Measurements from ENCODE around the gene ARHGAP1. TPM values are rescaled to one million over a fixed set of nuclear protein-coding genes. Genes with fewer than 3 reads are reported as not detected.
"Not testable (repeated sequence)": the region's sequence is repeated elsewhere in the genome, so short reads cannot be mapped to it uniquely, and the experiment has no call there.

Gene ARHGAP1
- total and polyA plus RNA-seq, 9 donors = 14.9 to 49.8 (median 38.0) TPM

- 70% methylated on average over 16 of the region's 19 CpGs for WGBS (ENCODE audit: insufficient coverage)
- Histone ChIP-seq H3K27me3 (ENCODE audit: control insufficient read depth, insufficient read depth, low read length) (no peaks in the 10 kb centered on the region), H3K4me3 (ENCODE audit: low read length) (no peak overlapping the region), H3K27ac (ENCODE audit: low read length) (no peak overlapping the region), H3K9me3 (replicated peaks; ENCODE audit: control insufficient read depth, low read depth, low read length) (no peaks in the 10 kb centered on the region), H3K36me3 (ENCODE audit: control insufficient read depth, insufficient read depth, low read length) (no peaks in the 10 kb centered on the region), H3K4me1 (ENCODE audit: control insufficient read depth, insufficient read depth, low read length) (no peaks in the 10 kb centered on the region)
- no peak for DNase-seq
These were observed 25.2 kb upstream of the ARHGAP1 start for GRCh38 chr11:46725338-46726205.

GRCh38 chr11:46724088-46724487, 23.7 kb upstream of the ARHGAP1 start:
- Histone ChIP-seq H3K9me3 (replicated peaks; ENCODE audit: control insufficient read depth, low read depth, low read length) (no peaks in the 10 kb centered on the region), H3K4me1 (ENCODE audit: control insufficient read depth, insufficient read depth, low read length) (no peaks in the 10 kb centered on the region), H3K27ac (ENCODE audit: low read length) (no peak overlapping the region), H3K27me3 (ENCODE audit: control insufficient read depth, insufficient read depth, low read length) (no peaks in the 10 kb centered on the region), H3K4me3 (ENCODE audit: low read length) (no peak overlapping the region), H3K36me3 (ENCODE audit: control insufficient read depth, insufficient read depth, low read length) (no peaks in the 10 kb centered on the region)
- no peak for DNase-seq
- 48% methylated on average over 8 of the region's 8 CpGs for WGBS (ENCODE audit: insufficient coverage)

GRCh38 chr11:46723359-46723680, 22.9 kb upstream of the ARHGAP1 start:
- no peaks in the 10 kb centered on the region for H3K9me3 ChIP-seq (replicated peaks; ENCODE audit: control insufficient read depth, low read depth, low read length)
- H3K27me3 ChIP-seq (ENCODE audit: control insufficient read depth, insufficient read depth, low read length) = no peaks in the 10 kb centered on the region
- WGBS (ENCODE audit: insufficient coverage) = 84% methylated on average over 4 of the region's 8 CpGs
- no peak for DNase-seq
- H3K4me3 ChIP-seq (ENCODE audit: low read length) = no peak overlapping the region
- no peak overlapping the region for H3K27ac ChIP-seq (ENCODE audit: low read length)
- H3K36me3 ChIP-seq (ENCODE audit: control insufficient read depth, insufficient read depth, low read length) = no peaks in the 10 kb centered on the region
- H3K4me1 ChIP-seq (ENCODE audit: control insufficient read depth, insufficient read depth, low read length) = no peaks in the 10 kb centered on the region

- H3K27me3 ChIP-seq (ENCODE audit: control insufficient read depth, insufficient read depth, low read length) = no peaks in the 10 kb centered on the region
- no peak overlapping the region for H3K27ac ChIP-seq (ENCODE audit: low read length)
- H3K4me1 ChIP-seq (ENCODE audit: control insufficient read depth, insufficient read depth, low read length) = no peaks in the 10 kb centered on the region
- no peaks in the 10 kb centered on the region for H3K36me3 ChIP-seq (ENCODE audit: control insufficient read depth, insufficient read depth, low read length)
- H3K4me3 ChIP-seq (ENCODE audit: low read length) = no peak overlapping the region
- no peaks in the 10 kb centered on the region for H3K9me3 ChIP-seq (replicated peaks; ENCODE audit: control insufficient read depth, low read depth, low read length)
- 96% methylated on average over 11 of the region's 11 CpGs for WGBS (ENCODE audit: insufficient coverage)
- no peak for DNase-seq
These were observed 22.3 kb upstream of the ARHGAP1 start for GRCh38 chr11:46722566-46723358.

GRCh38 chr11:46721286-46721685, 20.9 kb upstream of the ARHGAP1 start:
- 86% methylated on average over 4 of the region's 6 CpGs for WGBS (ENCODE audit: insufficient coverage)
- Histone ChIP-seq H3K9me3 (replicated peaks; ENCODE audit: control insufficient read depth, low read depth, low read length) (no peaks in the 10 kb centered on the region), H3K36me3 (ENCODE audit: control insufficient read depth, insufficient read depth, low read length) (no peaks in the 10 kb centered on the region), H3K4me1 (ENCODE audit: control insufficient read depth, insufficient read depth, low read length) (no peaks in the 10 kb centered on the region), H3K4me3 (ENCODE audit: low read length) (no peak overlapping the region), H3K27ac (ENCODE audit: low read length) (no peak overlapping the region), H3K27me3 (ENCODE audit: control insufficient read depth, insufficient read depth, low read length) (no peaks in the 10 kb centered on the region)
- DNase-seq = no peak

GRCh38 chr11:46719543-46720218, 19.3 kb upstream of the ARHGAP1 start:
- no peaks in the 10 kb centered on the region for H3K27me3 ChIP-seq (ENCODE audit: control insufficient read depth, insufficient read depth, low read length)
- DNase-seq = no peak
- no peaks in the 10 kb centered on the region for H3K9me3 ChIP-seq (replicated peaks; ENCODE audit: control insufficient read depth, low read depth, low read length)
- H3K27ac ChIP-seq (ENCODE audit: low read length) = no peak overlapping the region
- no peak overlapping the region for H3K4me3 ChIP-seq (ENCODE audit: low read length)
- H3K4me1 ChIP-seq (ENCODE audit: control insufficient read depth, insufficient read depth, low read length) = no peaks in the 10 kb centered on the region
- 86% methylated on average over 23 of the region's 25 CpGs for WGBS (ENCODE audit: insufficient coverage)
- H3K36me3 ChIP-seq (ENCODE audit: control insufficient read depth, insufficient read depth, low read length) = no peaks in the 10 kb centered on the region

GRCh38 chr11:46719048-46719542, 18.7 kb upstream of the ARHGAP1 start, which contains the start of gene F2:
F2 (plus strand) TSS chr11:46719213; CDS start chr11:46719236, 23 bp downstream.
- no peak for DNase-seq
- no peak within 1 kb of the TSS for H3K27ac ChIP-seq (ENCODE audit: low read length)
- 72% methylated on average over 7 of the region's 7 CpGs for WGBS (ENCODE audit: insufficient coverage)
- no peaks in the 10 kb centered on the region for H3K9me3 ChIP-seq (replicated peaks; ENCODE audit: control insufficient read depth, low read depth, low read length)
- H3K4me3 ChIP-seq (ENCODE audit: low read length) = no peak within 1 kb of the TSS
- no peaks in the 10 kb centered on the region for H3K27me3 ChIP-seq (ENCODE audit: control insufficient read depth, insufficient read depth, low read length)
- no peaks in the 10 kb centered on the region for H3K36me3 ChIP-seq (ENCODE audit: control insufficient read depth, insufficient read depth, low read length)
- H3K4me1 ChIP-seq (ENCODE audit: control insufficient read depth, insufficient read depth, low read length) = no peaks in the 10 kb centered on the region

GRCh38 chr11:46718155-46719019, 18.0 kb upstream of the ARHGAP1 start:
- no peaks in the 10 kb centered on the region for H3K9me3 ChIP-seq (replicated peaks; ENCODE audit: control insufficient read depth, low read depth, low read length)
- no peak overlapping the region for H3K4me3 ChIP-seq (ENCODE audit: low read length)
- no peak for DNase-seq
- no peaks in the 10 kb centered on the region for H3K27me3 ChIP-seq (ENCODE audit: control insufficient read depth, insufficient read depth, low read length)
- no peaks in the 10 kb centered on the region for H3K4me1 ChIP-seq (ENCODE audit: control insufficient read depth, insufficient read depth, low read length)
- no peaks in the 10 kb centered on the region for H3K36me3 ChIP-seq (ENCODE audit: control insufficient read depth, insufficient read depth, low read length)
- H3K27ac ChIP-seq (ENCODE audit: low read length) = no peak overlapping the region
- whole genome bisulfite sequencing (ENCODE audit: insufficient coverage) = 67% methylated on average over 1 of the region's 11 CpGs

GRCh38 chr11:46717825-46718154, 17.4 kb upstream of the ARHGAP1 start:
- H3K4me1 ChIP-seq (ENCODE audit: control insufficient read depth, insufficient read depth, low read length); H3K27me3 ChIP-seq (ENCODE audit: control insufficient read depth, insufficient read depth, low read length); DNase-seq; H3K36me3 ChIP-seq (ENCODE audit: control insufficient read depth, insufficient read depth, low read length); H3K9me3 ChIP-seq (replicated peaks; ENCODE audit: control insufficient read depth, low read depth, low read length); H3K4me3 ChIP-seq (ENCODE audit: low read length); H3K27ac ChIP-seq (ENCODE audit: low read length): not testable (repeated sequence)
- WGBS (ENCODE audit: insufficient coverage) = no CpG with 5 or more reads among the region's 2 CpGs

All from muscle of leg (tissue), 11 donors.